Fibroblast of lung (primary cell): Measurements from ENCODE around the gene SORL1. TPM values are rescaled to one million over a fixed set of nuclear protein-coding genes. Genes with fewer than 3 reads are reported as not detected.

ENCODE experiments used
- DNase-seq, 2 donors: peaks; one replicate each; pipeline versions ENCODE4 v3.0.0 to v3.0.0-alpha.2; 2010; ENCODE audit warnings: low read depth in 2 of 2
- H2AFZ ChIP-seq: 2 replicates; pipeline ENCODE4 v1.5.1; 2012; ENCODE audit warnings: low read length, control low read depth, inconsistent platforms
- H3K27ac ChIP-seq: 2 replicates; pipeline ENCODE4 v1.5.1; 2011; ENCODE audit warnings: low read length, control low read depth; ENCODE audit not compliant: insufficient read depth
- H3K27me3 ChIP-seq: 2 replicates; pipeline ENCODE4 v1.5.1; 2011; ENCODE audit warnings: mild to moderate bottlenecking, low read length; ENCODE audit not compliant: control insufficient read depth, insufficient read depth
- H3K36me3 ChIP-seq: 2 replicates; pipeline ENCODE4 v1.5.1; 2011; ENCODE audit warnings: low read length; ENCODE audit not compliant: control insufficient read depth, insufficient read depth
- H3K4me1 ChIP-seq: 2 replicates; pipeline ENCODE4 v1.5.1; 2011; ENCODE audit warnings: low read length; ENCODE audit not compliant: control insufficient read depth, insufficient read depth; ENCODE audit errors: extremely low read depth
- H3K4me2 ChIP-seq: 2 replicates; pipeline ENCODE4 v1.5.1; 2011; ENCODE audit warnings: low read length, control low read depth; ENCODE audit not compliant: insufficient read depth; ENCODE audit errors: extremely low read depth
- H3K4me3 ChIP-seq, 4 experiments: fragments of 200-600 bp in 1 of 4; sonication (generic) in 1 of 4; replicated peaks in 1 of 4; 2 replicates each; pipeline ENCODE4 v1.5.1; 2011 to 2016; ENCODE audit warnings: low read length in 4 of 4, low read depth in 3 of 4, mild to moderate bottlenecking in 3 of 4, control low read depth in 2 of 4, inconsistent platforms in 1 of 4, mixed read lengths in 1 of 4; ENCODE audit not compliant: insufficient read depth in 1 of 4; ENCODE audit errors: control extremely low read depth in 1 of 4
- H3K79me2 ChIP-seq: 2 replicates; pipeline ENCODE4 v1.5.1; 2012; ENCODE audit warnings: mild to moderate bottlenecking, low read length, inconsistent platforms; ENCODE audit not compliant: control insufficient read depth, insufficient read depth
- H3K9ac ChIP-seq: 2 replicates; pipeline ENCODE4 v1.5.1; 2011; ENCODE audit warnings: mild to moderate bottlenecking, low read length, control low read depth; ENCODE audit not compliant: insufficient read depth
- H3K9me3 ChIP-seq: 2 replicates; pipeline ENCODE4 v1.5.1; 2012; ENCODE audit warnings: low read depth, low read length; ENCODE audit not compliant: control insufficient read depth, insufficient read depth
- H4K20me1 ChIP-seq: 2 replicates; pipeline ENCODE4 v1.5.1; 2011; ENCODE audit warnings: low read length; ENCODE audit not compliant: control insufficient read depth, insufficient read depth; ENCODE audit errors: extremely low read depth
- EZH2 ChIP-seq: IDR thresholded peaks from 2 replicates; pipeline ENCODE4 v1.5.1; 2012; ENCODE audit warnings: low read length, control low read depth, mild to moderate bottlenecking; ENCODE audit errors: missing control alignments
- polyA plus RNA-seq, 2 donors: library from polyadenylated mRNA; depleted of rRNA in 1 of 2; stranded (reverse) in 1 of 2; unstranded in 1 of 2; fragments of >200 nt; gene quantifications; 2 replicates each; pipeline ENCODE4 v1.2.1, GENCODE V29; 2011 to 2012; ENCODE audit warnings: missing spikeins in 1 of 2
- total RNA-seq: library from RNA; depleted of rRNA; stranded (reverse); fragments of >200 nt; gene quantifications from 2 replicates; pipeline ENCODE4 v1.2.1, GENCODE V29; 2014
- TF ChIP-seq, protein P1 (sequence below), 2 donors: IDR thresholded peaks in 1 of 2; conservative IDR thresholded peaks in 1 of 2; 1 replicate in 1 of 2; 2 replicates in 1 of 2; pipeline ENCODE4 v1.5.1; 2011 to 2012; ENCODE audit warnings: low read length in 2 of 2, control low read depth in 1 of 2, inconsistent platforms in 1 of 2, low read depth in 1 of 2, mild to moderate bottlenecking in 1 of 2

SORL1 gene
- total and polyA plus RNA-seq, 2 donors (not counting 1 experiment from before 2014, with no cell fraction given) = 0.58 to 10.9 TPM

DNA sequence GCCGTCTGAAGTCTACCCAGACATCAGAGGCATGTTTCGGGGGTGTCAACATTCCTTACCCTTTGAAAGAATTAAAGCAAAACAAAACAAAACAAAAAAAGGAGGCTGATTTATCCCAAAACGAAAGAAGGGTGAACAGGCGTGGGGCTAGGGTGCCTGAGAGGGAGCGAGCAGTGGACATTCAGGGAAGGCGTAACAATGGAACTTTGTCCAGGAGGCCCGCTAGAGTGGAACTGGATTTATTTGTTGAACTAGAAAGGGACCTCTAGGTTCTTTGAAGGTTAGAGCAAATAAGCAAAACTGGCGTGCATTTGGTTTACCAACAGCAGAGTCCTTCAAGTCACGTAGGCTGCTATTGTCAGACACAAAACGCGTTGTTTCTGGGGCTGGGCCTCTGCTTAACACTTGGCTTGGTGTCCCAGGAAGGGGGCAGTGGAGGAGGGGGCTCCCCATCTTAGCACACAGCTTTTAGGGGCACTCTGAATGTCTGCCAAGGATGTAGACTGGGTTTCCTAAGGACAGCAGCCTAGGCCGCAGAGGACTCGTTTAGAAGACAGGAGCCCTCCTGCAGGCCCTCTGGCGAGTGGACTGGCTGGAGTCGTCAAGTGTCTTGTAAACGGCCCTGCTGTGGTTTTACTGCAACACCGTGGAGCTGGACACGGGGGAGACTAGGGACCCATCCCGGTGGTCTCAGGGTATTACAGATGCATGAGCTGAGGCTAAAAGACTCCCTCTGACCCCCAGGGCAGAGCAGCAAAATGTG lies 204.4 kb downstream of the SORL1 start:
- no peaks in the 10 kb centered on the region for H3K79me2 ChIP-seq

DNA sequence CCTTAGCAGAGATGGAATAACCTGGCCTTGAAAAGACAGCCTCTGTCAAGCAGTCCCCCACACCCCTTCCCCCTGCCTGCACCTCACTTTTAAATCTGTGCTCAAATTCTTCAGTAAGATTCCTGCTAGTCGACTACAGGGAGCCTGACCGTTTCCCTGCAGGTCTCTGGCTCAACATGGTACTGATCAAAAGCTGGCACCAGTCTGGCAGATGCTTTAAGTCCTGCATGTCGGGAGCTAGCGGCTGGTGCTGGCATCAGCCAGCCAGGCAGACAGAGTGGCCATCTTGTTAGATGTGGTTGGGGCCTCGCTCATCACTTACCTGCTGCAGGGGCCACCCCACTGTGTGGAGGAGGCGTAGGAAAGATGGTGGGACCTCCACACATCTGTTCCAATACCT lies 205.0 kb downstream of the SORL1 start:
- no peak overlapping the region for H3K9ac ChIP-seq
- H3K4me1 ChIP-seq = peaks cover 16% of the 10 kb centered on the region
- H3K79me2 ChIP-seq = no peaks in the 10 kb centered on the region
- peak overlapping the region; percentile 99 for H3K27ac ChIP-seq
- TF ChIP-seq, protein P1, sequence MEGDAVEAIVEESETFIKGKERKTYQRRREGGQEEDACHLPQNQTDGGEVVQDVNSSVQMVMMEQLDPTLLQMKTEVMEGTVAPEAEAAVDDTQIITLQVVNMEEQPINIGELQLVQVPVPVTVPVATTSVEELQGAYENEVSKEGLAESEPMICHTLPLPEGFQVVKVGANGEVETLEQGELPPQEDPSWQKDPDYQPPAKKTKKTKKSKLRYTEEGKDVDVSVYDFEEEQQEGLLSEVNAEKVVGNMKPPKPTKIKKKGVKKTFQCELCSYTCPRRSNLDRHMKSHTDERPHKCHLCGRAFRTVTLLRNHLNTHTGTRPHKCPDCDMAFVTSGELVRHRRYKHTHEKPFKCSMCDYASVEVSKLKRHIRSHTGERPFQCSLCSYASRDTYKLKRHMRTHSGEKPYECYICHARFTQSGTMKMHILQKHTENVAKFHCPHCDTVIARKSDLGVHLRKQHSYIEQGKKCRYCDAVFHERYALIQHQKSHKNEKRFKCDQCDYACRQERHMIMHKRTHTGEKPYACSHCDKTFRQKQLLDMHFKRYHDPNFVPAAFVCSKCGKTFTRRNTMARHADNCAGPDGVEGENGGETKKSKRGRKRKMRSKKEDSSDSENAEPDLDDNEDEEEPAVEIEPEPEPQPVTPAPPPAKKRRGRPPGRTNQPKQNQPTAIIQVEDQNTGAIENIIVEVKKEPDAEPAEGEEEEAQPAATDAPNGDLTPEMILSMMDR (conservative IDR thresholded peaks at IDR 0.05 in 1 of 2, IDR thresholded peaks at IDR 0.05 in 1 of 2; ENCODE audit: low read depth in 1 of 2, low read length in 2 of 2) = no peak
- TF ChIP-seq EZH2 = no peak
- no peaks in the 10 kb centered on the region for H3K36me3 ChIP-seq
- H4K20me1 ChIP-seq = no peaks in the 10 kb centered on the region
- no peaks in the 10 kb centered on the region for H3K27me3 ChIP-seq
- no peak overlapping the region for H3K4me3 ChIP-seq
- DNase-seq = no peak
- no peaks in the 10 kb centered on the region for H3K9me3 ChIP-seq
- no peak overlapping the region for H2AFZ ChIP-seq
- H3K4me2 ChIP-seq = no peak overlapping the region

More for the DNA sequence above, 204.4 kb downstream of the SORL1 start:
- no peaks in the 10 kb centered on the region for H3K9me3 ChIP-seq
- H3K9ac ChIP-seq = peak overlapping the region; percentile 48
- H4K20me1 ChIP-seq = no peaks in the 10 kb centered on the region
- H3K4me1 ChIP-seq = peaks cover 16% of the 10 kb centered on the region
- TF ChIP-seq, protein P1 (conservative IDR thresholded peaks at IDR 0.05 in 1 of 2, IDR thresholded peaks at IDR 0.05 in 1 of 2; ENCODE audit: low read depth in 1 of 2, low read length in 2 of 2) = no peak
- TF ChIP-seq EZH2 = no peak
- peak overlapping the region; percentile 19 for H2AFZ ChIP-seq
- DNase-seq = peak in 1 of 2 donors; percentile 39
- peak overlapping the region in 3 of 4 experiments; percentile 4 to 27 (median 5) for H3K4me3 ChIP-seq
- H3K27me3 ChIP-seq = no peaks in the 10 kb centered on the region
- H3K36me3 ChIP-seq = no peaks in the 10 kb centered on the region
- peak overlapping the region; percentile 81 for H3K4me2 ChIP-seq
- peak overlapping the region; percentile 99 for H3K27ac ChIP-seq

DNA sequence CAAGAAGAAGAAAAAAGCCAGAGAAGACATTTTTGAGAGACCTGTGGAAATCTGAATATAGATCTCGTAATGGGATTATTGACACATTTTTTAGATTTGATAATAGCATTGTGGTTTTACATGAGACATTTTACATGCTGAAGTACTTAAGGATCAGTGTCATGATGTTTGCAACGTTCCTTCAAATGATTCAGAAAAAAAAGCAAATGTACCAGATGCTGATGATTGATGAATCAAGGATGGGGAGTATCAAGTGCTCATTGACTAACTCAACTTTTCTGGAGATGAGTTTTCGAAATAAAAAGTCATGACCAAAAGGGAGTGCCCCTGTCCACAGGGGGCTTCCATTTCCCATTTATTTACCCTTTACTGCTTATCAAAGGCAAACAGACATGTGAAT lies 207.7 kb downstream of the SORL1 start:
- H3K27me3 ChIP-seq = no peaks in the 10 kb centered on the region
- H4K20me1 ChIP-seq = no peaks in the 10 kb centered on the region
- no peak overlapping the region for H3K4me2 ChIP-seq
- no peak for DNase-seq
- H2AFZ ChIP-seq = no peak overlapping the region
- no peaks in the 10 kb centered on the region for H3K36me3 ChIP-seq
- peaks cover 10% of the 10 kb centered on the region for H3K4me1 ChIP-seq
- no peak for TF ChIP-seq EZH2
- TF ChIP-seq, protein P1 (conservative IDR thresholded peaks at IDR 0.05 in 1 of 2, IDR thresholded peaks at IDR 0.05 in 1 of 2; ENCODE audit: low read depth in 1 of 2, low read length in 2 of 2) = no peak
- H3K4me3 ChIP-seq = no peak overlapping the region
- H3K27ac ChIP-seq = no peak overlapping the region
- H3K79me2 ChIP-seq = no peaks in the 10 kb centered on the region
- no peaks in the 10 kb centered on the region for H3K9me3 ChIP-seq
- H3K9ac ChIP-seq = no peak overlapping the region
